ENCODE results near the gene TTC39C. TPM values are rescaled to one million over a fixed set of nuclear protein-coding genes. Genes with fewer than 3 reads are reported as not detected.
A peak's percentile ranks its signal among the peaks of the same experiment; 100 is the strongest.

TTC39C gene
- total RNA-seq, 2 experiments from 2014 or later = 82.6 to 91.8 TPM

- Histone ChIP-seq H3K36me3 (ENCODE audit: insufficient read depth, low read length) (peaks cover 14% of the 10 kb centered on the region), H3K27ac (ENCODE audit: low read depth in 1 of 2, low read length in 2 of 2) (peak overlapping the region in 1 of 2 donors; percentile 14), H3K4me3 (ENCODE audit: low read length) (peak overlapping the region; percentile 65), H3K27me3 (ENCODE audit: control insufficient read depth in 1 of 2, insufficient read depth in 2 of 2, low read length in 2 of 2) (peaks cover 0 to 11% of the 10 kb centered on the region in 2 experiments), H3K9me3 (ENCODE audit: control insufficient read depth in 1 of 2, insufficient read depth in 1 of 2, low read length in 2 of 2) (no peaks in the 10 kb centered on the region), H3K4me1 (ENCODE audit: insufficient read depth, low read length) (peaks cover 17% of the 10 kb centered on the region)
- H3K27ac Mint-ChIP-seq = peak overlapping the region; percentile 85
- ATAC-seq (ENCODE audit: poor library complexity) (peak; percentile 23), DNase-seq (peak in 1 of 14 experiments; percentile 20)
- no peaks in the 10 kb centered on the region for H3K9me3 Mint-ChIP-seq
- intact Hi-C loops (cut with DNase I, micrococcal nuclease) = no loop called here
- ChIA-PET CTCF (interaction anchor here (1.0 to 1.3 kb wide), 2 partner anchors 9 to 639 kb away, joined by 3 to 4 read pairs; no protein-coding TSS in a partner anchor), POLR2A (interaction anchor here (0.6 to 1.2 kb wide), 9 partner anchors 8 to 553 kb away, joined by 3 read pairs; no protein-coding TSS in a partner anchor)
- peak overlapping the region; percentile 95 for H3K4me3 Mint-ChIP-seq
- H3K36me3 Mint-ChIP-seq (ENCODE audit: low read depth) = peaks cover 19% of the 10 kb centered on the region
- peaks cover 23% of the 10 kb centered on the region for H3K4me1 Mint-ChIP-seq (ENCODE audit: low read depth)
- TF ChIP-seq CTCF (IDR thresholded peaks at IDR 0.05) = no peak
- H3K27me3 Mint-ChIP-seq = peaks cover 20% of the 10 kb centered on the region
Measured at GRCh38 chr18:24138409-24138788, 123.8 kb downstream of the TTC39C start.

- Mint-ChIP-seq H3K4me1 (ENCODE audit: low read depth) (peaks cover 23% of the 10 kb centered on the region), H3K9me3 (no peaks in the 10 kb centered on the region), H3K27ac (peak within 1 kb of the TSS; percentile 85), H3K4me3 (peak within 1 kb of the TSS; percentile 95), H3K27me3 (peaks cover 22% of the 10 kb centered on the region), H3K36me3 (ENCODE audit: low read depth) (peaks cover 13% of the 10 kb centered on the region)
- Histone ChIP-seq H3K9me3 (ENCODE audit: control insufficient read depth in 1 of 2, insufficient read depth in 1 of 2, low read length in 2 of 2) (no peaks in the 10 kb centered on the region), H3K36me3 (ENCODE audit: insufficient read depth, low read length) (peaks cover 9% of the 10 kb centered on the region), H3K27me3 (ENCODE audit: control insufficient read depth in 1 of 2, insufficient read depth in 2 of 2, low read length in 2 of 2) (peaks cover 0 to 11% of the 10 kb centered on the region in 2 experiments), H3K4me1 (ENCODE audit: insufficient read depth, low read length) (peaks cover 17% of the 10 kb centered on the region), H3K27ac (ENCODE audit: low read depth in 1 of 2, low read length in 2 of 2) (peak within 1 kb of the TSS in 1 of 2 donors; percentile 14), H3K4me3 (ENCODE audit: low read length) (peak within 1 kb of the TSS; percentile 65)
- no peak for TF ChIP-seq CTCF (IDR thresholded peaks at IDR 0.05)
- POLR2A ChIA-PET = interaction anchor here (0.6 to 1.2 kb wide), 10 partner anchors 8 to 553 kb away, joined by 3 read pairs; no protein-coding TSS in a partner anchor
- intact Hi-C loops (cut with DNase I, micrococcal nuclease) = no loop called here
- CTCF ChIA-PET = interaction anchor here (1.0 to 1.3 kb wide), 2 partner anchors 9 to 640 kb away, joined by 3 to 4 read pairs; no protein-coding TSS in a partner anchor
- ATAC-seq (ENCODE audit: poor library complexity) = peak; percentile 98
- peak; percentile 58 to 91 (median 72) for DNase-seq
Measured at GRCh38 chr18:24138789-24139616, 124.4 kb downstream of the TTC39C start, which contains the start of gene CABYR. TSS of gene CABYR (plus strand) at chr18:24139062. CDS start at chr18:24143115, 4,053 bp downstream.

GRCh38 chr18:24140697-24141096 is 126.1 kb downstream of the TTC39C start:
- no peaks in the 10 kb centered on the region for H3K36me3 Mint-ChIP-seq (ENCODE audit: low read depth)
- no peaks in the 10 kb centered on the region for H3K9me3 Mint-ChIP-seq
- peaks cover 23% of the 10 kb centered on the region for H3K4me1 Mint-ChIP-seq (ENCODE audit: low read depth)
- ChIA-PET CTCF (no interaction called here), POLR2A (interaction anchor here (0.9 kb wide), 1 partner anchor 13 kb away, joined by 3 read pairs; no protein-coding TSS in a partner anchor)
- peak overlapping the region; percentile 69 for H3K4me3 Mint-ChIP-seq
- no peak overlapping the region for H3K27ac Mint-ChIP-seq
- Histone ChIP-seq H3K36me3 (ENCODE audit: insufficient read depth, low read length) (no peaks in the 10 kb centered on the region), H3K27ac (ENCODE audit: low read depth in 1 of 2, low read length in 2 of 2) (no peak overlapping the region), H3K27me3 (ENCODE audit: control insufficient read depth in 1 of 2, insufficient read depth in 2 of 2, low read length in 2 of 2) (peaks cover 0 to 20% of the 10 kb centered on the region in 2 experiments), H3K4me1 (ENCODE audit: insufficient read depth, low read length) (peaks cover 17% of the 10 kb centered on the region), H3K4me3 (ENCODE audit: low read length) (no peak overlapping the region), H3K9me3 (ENCODE audit: control insufficient read depth in 1 of 2, insufficient read depth in 1 of 2, low read length in 2 of 2) (no peaks in the 10 kb centered on the region)
- intact Hi-C loops (cut with DNase I, micrococcal nuclease) = no loop called here
- DNase-seq = no peak
- no peak for TF ChIP-seq CTCF (IDR thresholded peaks at IDR 0.05)
- H3K27me3 Mint-ChIP-seq = peaks cover 30% of the 10 kb centered on the region
- ATAC-seq (ENCODE audit: poor library complexity) = no peak
